ENCODE measurements around the gene AOPEP. TPM values are rescaled to one million over a fixed set of nuclear protein-coding genes. Genes with fewer than 3 reads are reported as not detected.
A peak's percentile ranks its signal among the peaks of the same experiment; 100 is the strongest.

The AOPEP gene
- total and polyA plus RNA-seq, 2 of the 13 experiments (the other 11 are each of a cell fraction or from before 2014, with no cell fraction given): 22.2 to 41.6 TPM

DNA sequence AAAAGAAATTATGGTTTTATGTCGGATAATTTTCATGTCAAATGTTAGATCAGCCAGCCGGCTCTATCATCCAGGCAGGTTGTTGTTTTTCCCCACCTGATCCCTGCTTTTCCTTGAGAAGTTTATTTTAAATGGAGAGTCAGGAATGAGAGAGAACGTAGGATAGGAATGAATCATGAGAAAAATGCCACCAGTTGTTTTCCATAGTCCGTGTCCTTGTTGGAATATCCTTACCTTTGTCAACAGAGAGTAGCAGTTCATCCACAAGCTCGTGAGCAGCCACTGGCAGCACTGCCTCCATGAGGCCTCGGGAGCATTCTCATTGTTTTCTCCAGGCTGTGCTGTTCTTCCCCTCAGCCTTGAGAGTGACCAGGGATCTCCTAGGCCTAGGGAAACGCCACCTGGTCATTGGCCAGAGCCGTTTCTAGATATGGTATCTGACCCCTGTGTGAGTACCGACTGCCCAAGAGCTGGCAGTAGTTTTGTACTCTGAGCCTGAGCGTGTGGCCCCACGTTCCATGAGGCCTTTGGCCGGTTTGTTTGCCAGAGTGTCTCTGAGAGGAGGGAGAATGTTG lies 297.7 kb downstream of the AOPEP start (continued):
- TF ChIP-seq, protein P1, sequence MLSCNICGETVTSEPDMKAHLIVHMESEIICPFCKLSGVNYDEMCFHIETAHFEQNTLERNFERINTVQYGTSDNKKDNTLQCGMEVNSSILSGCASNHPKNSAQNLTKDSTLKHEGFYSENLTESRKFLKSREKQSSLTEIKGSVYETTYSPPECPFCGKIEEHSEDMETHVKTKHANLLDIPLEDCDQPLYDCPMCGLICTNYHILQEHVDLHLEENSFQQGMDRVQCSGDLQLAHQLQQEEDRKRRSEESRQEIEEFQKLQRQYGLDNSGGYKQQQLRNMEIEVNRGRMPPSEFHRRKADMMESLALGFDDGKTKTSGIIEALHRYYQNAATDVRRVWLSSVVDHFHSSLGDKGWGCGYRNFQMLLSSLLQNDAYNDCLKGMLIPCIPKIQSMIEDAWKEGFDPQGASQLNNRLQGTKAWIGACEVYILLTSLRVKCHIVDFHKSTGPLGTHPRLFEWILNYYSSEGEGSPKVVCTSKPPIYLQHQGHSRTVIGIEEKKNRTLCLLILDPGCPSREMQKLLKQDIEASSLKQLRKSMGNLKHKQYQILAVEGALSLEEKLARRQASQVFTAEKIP (CRISPR knock-in tag; IDR thresholded peaks at IDR 0.05; ENCODE audit: borderline replicate concordance): no peak
- TF ChIP-seq TCF12 (IDR thresholded peaks at IDR 0.05) (no peak), TCF12 (CRISPR knock-in tag; IDR thresholded peaks at IDR 0.05) (no peak), ZSCAN12 (CRISPR knock-in tag; IDR thresholded peaks at IDR 0.05) (no peak), STAT5B (CRISPR knock-in tag; IDR thresholded peaks at IDR 0.05) (no peak), ZNF550 (CRISPR knock-in tag; IDR thresholded peaks at IDR 0.05; ENCODE audit: borderline replicate concordance) (no peak), MAF1 (CRISPR knock-in tag; IDR thresholded peaks at IDR 0.05; ENCODE audit: borderline replicate concordance) (no peak), ZNF543 (CRISPR knock-in tag; IDR thresholded peaks at IDR 0.05) (no peak), MED13 (CRISPR knock-in tag; IDR thresholded peaks at IDR 0.05) (no peak), NR1H2 (CRISPR knock-in tag; IDR thresholded peaks at IDR 0.05; ENCODE audit: borderline replicate concordance, low read depth) (no peak), HDAC6 (IDR thresholded peaks at IDR 0.05; ENCODE audit: low read depth, low read length) (no peak), ZNF607 (CRISPR knock-in tag; IDR thresholded peaks at IDR 0.05; ENCODE audit: borderline replicate concordance) (no peak), ZNF253 (CRISPR knock-in tag; IDR thresholded peaks at IDR 0.05; ENCODE audit: borderline replicate concordance) (no peak), MIER2 (CRISPR knock-in tag; IDR thresholded peaks at IDR 0.05) (no peak), BORCS8-MEF2B (CRISPR knock-in tag; IDR thresholded peaks at IDR 0.05) (peak; percentile 76; the same call in 1 of the 2 replicates), JUNB (CRISPR knock-in tag; IDR thresholded peaks at IDR 0.05; ENCODE audit: borderline replicate concordance) (no peak), SCMH1 (CRISPR knock-in tag; IDR thresholded peaks at IDR 0.05; ENCODE audit: borderline replicate concordance) (no peak)
- TF ChIP-seq, protein P2, sequence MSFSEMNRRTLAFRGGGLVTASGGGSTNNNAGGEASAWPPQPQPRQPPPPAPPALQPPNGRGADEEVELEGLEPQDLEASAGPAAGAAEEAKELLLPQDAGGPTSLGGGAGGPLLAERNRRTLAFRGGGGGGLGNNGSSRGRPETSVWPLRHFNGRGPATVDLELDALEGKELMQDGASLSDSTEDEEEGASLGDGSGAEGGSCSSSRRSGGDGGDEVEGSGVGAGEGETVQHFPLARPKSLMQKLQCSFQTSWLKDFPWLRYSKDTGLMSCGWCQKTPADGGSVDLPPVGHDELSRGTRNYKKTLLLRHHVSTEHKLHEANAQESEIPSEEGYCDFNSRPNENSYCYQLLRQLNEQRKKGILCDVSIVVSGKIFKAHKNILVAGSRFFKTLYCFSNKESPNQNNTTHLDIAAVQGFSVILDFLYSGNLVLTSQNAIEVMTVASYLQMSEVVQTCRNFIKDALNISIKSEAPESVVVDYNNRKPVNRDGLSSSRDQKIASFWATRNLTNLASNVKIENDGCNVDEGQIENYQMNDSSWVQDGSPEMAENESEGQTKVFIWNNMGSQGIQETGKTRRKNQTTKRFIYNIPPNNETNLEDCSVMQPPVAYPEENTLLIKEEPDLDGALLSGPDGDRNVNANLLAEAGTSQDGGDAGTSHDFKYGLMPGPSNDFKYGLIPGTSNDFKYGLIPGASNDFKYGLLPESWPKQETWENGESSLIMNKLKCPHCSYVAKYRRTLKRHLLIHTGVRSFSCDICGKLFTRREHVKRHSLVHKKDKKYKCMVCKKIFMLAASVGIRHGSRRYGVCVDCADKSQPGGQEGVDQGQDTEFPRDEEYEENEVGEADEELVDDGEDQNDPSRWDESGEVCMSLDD (CRISPR knock-in tag; IDR thresholded peaks at IDR 0.05; ENCODE audit: borderline replicate concordance): no peak
- TF ChIP-seq, protein P3, sequence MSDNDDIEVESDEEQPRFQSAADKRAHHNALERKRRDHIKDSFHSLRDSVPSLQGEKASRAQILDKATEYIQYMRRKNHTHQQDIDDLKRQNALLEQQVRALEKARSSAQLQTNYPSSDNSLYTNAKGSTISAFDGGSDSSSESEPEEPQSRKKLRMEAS (IDR thresholded peaks at IDR 0.05): peak; percentile 67
- TF ChIP-seq, protein P4, sequence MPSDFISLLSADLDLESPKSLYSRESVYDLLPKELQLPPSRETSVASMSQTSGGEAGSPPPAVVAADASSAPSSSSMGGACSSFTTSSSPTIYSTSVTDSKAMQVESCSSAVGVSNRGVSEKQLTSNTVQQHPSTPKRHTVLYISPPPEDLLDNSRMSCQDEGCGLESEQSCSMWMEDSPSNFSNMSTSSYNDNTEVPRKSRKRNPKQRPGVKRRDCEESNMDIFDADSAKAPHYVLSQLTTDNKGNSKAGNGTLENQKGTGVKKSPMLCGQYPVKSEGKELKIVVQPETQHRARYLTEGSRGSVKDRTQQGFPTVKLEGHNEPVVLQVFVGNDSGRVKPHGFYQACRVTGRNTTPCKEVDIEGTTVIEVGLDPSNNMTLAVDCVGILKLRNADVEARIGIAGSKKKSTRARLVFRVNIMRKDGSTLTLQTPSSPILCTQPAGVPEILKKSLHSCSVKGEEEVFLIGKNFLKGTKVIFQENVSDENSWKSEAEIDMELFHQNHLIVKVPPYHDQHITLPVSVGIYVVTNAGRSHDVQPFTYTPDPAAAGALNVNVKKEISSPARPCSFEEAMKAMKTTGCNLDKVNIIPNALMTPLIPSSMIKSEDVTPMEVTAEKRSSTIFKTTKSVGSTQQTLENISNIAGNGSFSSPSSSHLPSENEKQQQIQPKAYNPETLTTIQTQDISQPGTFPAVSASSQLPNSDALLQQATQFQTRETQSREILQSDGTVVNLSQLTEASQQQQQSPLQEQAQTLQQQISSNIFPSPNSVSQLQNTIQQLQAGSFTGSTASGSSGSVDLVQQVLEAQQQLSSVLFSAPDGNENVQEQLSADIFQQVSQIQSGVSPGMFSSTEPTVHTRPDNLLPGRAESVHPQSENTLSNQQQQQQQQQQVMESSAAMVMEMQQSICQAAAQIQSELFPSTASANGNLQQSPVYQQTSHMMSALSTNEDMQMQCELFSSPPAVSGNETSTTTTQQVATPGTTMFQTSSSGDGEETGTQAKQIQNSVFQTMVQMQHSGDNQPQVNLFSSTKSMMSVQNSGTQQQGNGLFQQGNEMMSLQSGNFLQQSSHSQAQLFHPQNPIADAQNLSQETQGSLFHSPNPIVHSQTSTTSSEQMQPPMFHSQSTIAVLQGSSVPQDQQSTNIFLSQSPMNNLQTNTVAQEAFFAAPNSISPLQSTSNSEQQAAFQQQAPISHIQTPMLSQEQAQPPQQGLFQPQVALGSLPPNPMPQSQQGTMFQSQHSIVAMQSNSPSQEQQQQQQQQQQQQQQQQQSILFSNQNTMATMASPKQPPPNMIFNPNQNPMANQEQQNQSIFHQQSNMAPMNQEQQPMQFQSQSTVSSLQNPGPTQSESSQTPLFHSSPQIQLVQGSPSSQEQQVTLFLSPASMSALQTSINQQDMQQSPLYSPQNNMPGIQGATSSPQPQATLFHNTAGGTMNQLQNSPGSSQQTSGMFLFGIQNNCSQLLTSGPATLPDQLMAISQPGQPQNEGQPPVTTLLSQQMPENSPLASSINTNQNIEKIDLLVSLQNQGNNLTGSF (CRISPR knock-in tag; IDR thresholded peaks at IDR 0.05): no peak
- TF ChIP-seq, protein P5, sequence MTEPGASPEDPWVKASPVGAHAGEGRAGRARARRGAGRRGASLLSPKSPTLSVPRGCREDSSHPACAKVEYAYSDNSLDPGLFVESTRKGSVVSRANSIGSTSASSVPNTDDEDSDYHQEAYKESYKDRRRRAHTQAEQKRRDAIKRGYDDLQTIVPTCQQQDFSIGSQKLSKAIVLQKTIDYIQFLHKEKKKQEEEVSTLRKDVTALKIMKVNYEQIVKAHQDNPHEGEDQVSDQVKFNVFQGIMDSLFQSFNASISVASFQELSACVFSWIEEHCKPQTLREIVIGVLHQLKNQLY (CRISPR knock-in tag; IDR thresholded peaks at IDR 0.05): no peak
